ENCODE data around the gene INPP5E.

Gene INPP5E

GRCh38 chr9:136439481-136440408, at the start of gene INPP5E:
INPP5E (minus strand) TSS chr9:136439845; CDS start chr9:136439419, 426 bp downstream.
- peak; percentile 76 for DNase-seq

GRCh38 chr9:136488247-136489214, 48.9 kb upstream of the INPP5E start:
- peak; percentile 82 for DNase-seq

GRCh38 chr9:136487672-136488071, 48.0 kb upstream of the INPP5E start:
- DNase-seq = peak; percentile 8

GRCh38 chr9:136486823-136487620, 47.4 kb upstream of the INPP5E start:
- DNase-seq = peak; percentile 4

- no peak for DNase-seq
Measured at GRCh38 chr9:136486131-136486530, 46.5 kb upstream of the INPP5E start.

GRCh38 chr9:136485049-136486045, 45.7 kb upstream of the INPP5E start:
- peak; percentile 92 for DNase-seq

- no peak for DNase-seq
Measured at GRCh38 chr9:136484153-136485048, 44.8 kb upstream of the INPP5E start.

GRCh38 chr9:136483589-136484152, 44.0 kb upstream of the INPP5E start:
- DNase-seq = peak; percentile 99

- DNase-seq = peak; percentile 95
Measured at GRCh38 chr9:136482793-136483588, 43.3 kb upstream of the INPP5E start, which contains the start of gene SEC16A. SEC16A (minus strand) TSS chr9:136483040; CDS start chr9:136477615, 5,425 bp downstream.

GRCh38 chr9:136482046-136482792, 42.6 kb upstream of the INPP5E start:
- DNase-seq = peak; percentile 40

- no peak for DNase-seq
Measured at GRCh38 chr9:136481558-136481957, 41.9 kb upstream of the INPP5E start.

- DNase-seq = no peak
Measured at GRCh38 chr9:136476369-136477150, 36.9 kb upstream of the INPP5E start.

- no peak for DNase-seq
Measured at GRCh38 chr9:136474974-136475865, 35.6 kb upstream of the INPP5E start.

- no peak for DNase-seq
Measured at GRCh38 chr9:136474021-136474640, 34.5 kb upstream of the INPP5E start.

GRCh38 chr9:136473354-136473721, 33.7 kb upstream of the INPP5E start:
- DNase-seq = no peak

All from retina (tissue), 1 donor.